Measurements from ENCODE around the gene ORC1. TPM values are rescaled to one million over a fixed set of nuclear protein-coding genes. Genes with fewer than 3 reads are reported as not detected.

ORC1 gene
- polyA plus RNA-seq (1.1 to 6.5 TPM (median 5.8 TPM) in 3 replicates), polyA minus RNA-seq (1.4 to 6.3 TPM (median 5.5 TPM) in 3 replicates)
- not detected for polyA plus RNA-seq (2011; ENCODE audit: low read depth)
- polyA plus RNA-seq (2011; cell fraction: cytosol; rRNA removed) = 1.2 and 1.8 TPM in 2 replicates
- 1.5 and 1.8 TPM in 2 replicates for polyA plus RNA-seq (2011; cell fraction: nucleus; rRNA removed)
- 0.20 and 4.2 TPM in 2 replicates for polyA plus RNA-seq (2012; ENCODE audit: low replicate concordance)
- 1.2 TPM for polyA minus RNA-seq (2011; cell fraction: cytosol; rRNA and poly(A)+ RNA removed)
- 0.63 and 1.5 TPM in 2 replicates for polyA minus RNA-seq (2011; cell fraction: nucleus; rRNA and poly(A)+ RNA removed)

- no peaks in the 10 kb centered on the region for H3K9me3 ChIP-seq (ENCODE audit: control insufficient read depth, low read depth, low read length)
- H3K4me2 ChIP-seq (ENCODE audit: control insufficient read depth, extremely low read depth, insufficient read depth, low read depth, low read length) = peak within 1 kb of the TSS; percentile 79
- no peaks in the 10 kb centered on the region for H4K20me1 ChIP-seq (ENCODE audit: control insufficient read depth, extremely low read depth, insufficient read depth, low read length)
- dilution Hi-C loops (cut with MboI; ENCODE audit: extremely low pct_ligation_motif_present, low sequenced_read_pairs) = no loop called here
- H3K4me1 ChIP-seq (ENCODE audit: control insufficient read depth, extremely low read depth, insufficient read depth, low read length) = peaks cover 11% of the 10 kb centered on the region
- H3K27ac ChIP-seq (ENCODE audit: control insufficient read depth, insufficient read depth, low read length) = peak within 1 kb of the TSS; percentile 87
- H3K79me2 ChIP-seq (ENCODE audit: control insufficient read depth, insufficient read depth, low read length) = peaks cover 35% of the 10 kb centered on the region
- H3K9me1 ChIP-seq (ENCODE audit: control insufficient read depth, extremely low read depth, insufficient read depth, low read length) = no peaks in the 10 kb centered on the region
- TF ChIP-seq EZH2 (IDR thresholded peaks at IDR 0.05; ENCODE audit: low read length) (no peak), CTCF (optimal IDR thresholded peaks at IDR 0.05 in 1 of 3, IDR thresholded peaks at IDR 0.05 in 1 of 3, conservative IDR thresholded peaks at IDR 0.05 in 1 of 3; ENCODE audit: extremely low read depth in 1 of 3, insufficient read depth in 2 of 3, low read length in 3 of 3) (peak; percentile 32 to 86 (median 80))
- H2AFZ ChIP-seq (ENCODE audit: control insufficient read depth, low read length) = peak within 1 kb of the TSS; percentile 95
- H3K36me3 ChIP-seq (ENCODE audit: control insufficient read depth in 2 of 2, extremely low read depth in 1 of 2, insufficient read depth in 2 of 2, low read length in 2 of 2) = peaks cover 3 to 26% of the 10 kb centered on the region in 2 experiments
- H3K4me3 ChIP-seq (ENCODE audit: control insufficient read depth in 2 of 3, extremely low read depth in 1 of 3, insufficient read depth in 2 of 3, low read depth in 1 of 3, low read length in 3 of 3) = peak within 1 kb of the TSS; percentile 61 to 80 (median 76)
- peak; percentile 89 for FAIRE-seq
- H3K9ac ChIP-seq (ENCODE audit: control insufficient read depth, extremely low read depth, insufficient read depth, low read length) = peak within 1 kb of the TSS; percentile 82
- peak; percentile 70 for DNase-seq (ENCODE audit: low read depth, low spot score)
- H3K27me3 ChIP-seq (ENCODE audit: control insufficient read depth, extremely low read depth, insufficient read depth, low read length) = no peaks in the 10 kb centered on the region
These were observed at the start of gene ORC1, which contains the start of gene PRPF38A for GRCh38 chr1:52404116-52404974. Gene ORC1, minus strand, starts transcription at chr1:52404423. Its CDS starts 2,200 bp downstream, at chr1:52402223. Gene PRPF38A, plus strand, starts transcription at chr1:52404602. Its CDS starts 148 bp downstream, at chr1:52404750.

- Histone ChIP-seq H3K4me3 (ENCODE audit: control insufficient read depth in 2 of 3, extremely low read depth in 1 of 3, insufficient read depth in 2 of 3, low read depth in 1 of 3, low read length in 3 of 3) (no peak overlapping the region), H4K20me1 (ENCODE audit: control insufficient read depth, extremely low read depth, insufficient read depth, low read length) (no peaks in the 10 kb centered on the region), H3K4me2 (ENCODE audit: control insufficient read depth, extremely low read depth, insufficient read depth, low read depth, low read length) (no peak overlapping the region), H3K9me3 (ENCODE audit: control insufficient read depth, low read depth, low read length) (no peaks in the 10 kb centered on the region), H3K79me2 (ENCODE audit: control insufficient read depth, insufficient read depth, low read length) (no peaks in the 10 kb centered on the region), H3K36me3 (ENCODE audit: control insufficient read depth in 2 of 2, extremely low read depth in 1 of 2, insufficient read depth in 2 of 2, low read length in 2 of 2) (peaks cover 0 to 4% of the 10 kb centered on the region in 2 experiments), H3K27ac (ENCODE audit: control insufficient read depth, insufficient read depth, low read length) (no peak overlapping the region), H3K27me3 (ENCODE audit: control insufficient read depth, extremely low read depth, insufficient read depth, low read length) (no peaks in the 10 kb centered on the region), H3K9me1 (ENCODE audit: control insufficient read depth, extremely low read depth, insufficient read depth, low read length) (no peaks in the 10 kb centered on the region), H3K9ac (ENCODE audit: control insufficient read depth, extremely low read depth, insufficient read depth, low read length) (no peak overlapping the region), H2AFZ (ENCODE audit: control insufficient read depth, low read length) (no peak overlapping the region), H3K4me1 (ENCODE audit: control insufficient read depth, extremely low read depth, insufficient read depth, low read length) (peaks cover 3% of the 10 kb centered on the region)
- TF ChIP-seq EZH2 (IDR thresholded peaks at IDR 0.05; ENCODE audit: low read length) (no peak), CTCF (optimal IDR thresholded peaks at IDR 0.05 in 1 of 3, IDR thresholded peaks at IDR 0.05 in 1 of 3, conservative IDR thresholded peaks at IDR 0.05 in 1 of 3; ENCODE audit: extremely low read depth in 1 of 3, insufficient read depth in 2 of 3, low read length in 3 of 3) (no peak)
- DNase-seq (ENCODE audit: low read depth, low spot score) (no peak), FAIRE-seq (peak; percentile 61)
- dilution Hi-C loops (cut with MboI; ENCODE audit: extremely low pct_ligation_motif_present, low sequenced_read_pairs) = no loop called here
These were observed 40.2 kb upstream of the ORC1 start for GRCh38 chr1:52444463-52444862.

Measured in keratinocyte (primary cell).